Measurements from ENCODE around the gene PRRX2. TPM values are rescaled to one million over a fixed set of nuclear protein-coding genes. Genes with fewer than 3 reads are reported as not detected.
"Not testable (repeated sequence)": the region's sequence is repeated elsewhere in the genome, so short reads cannot be mapped to it uniquely, and the experiment has no call there.

The PRRX2 gene
- polyA plus RNA-seq, 1 experiment = 8.3 TPM

DNA sequence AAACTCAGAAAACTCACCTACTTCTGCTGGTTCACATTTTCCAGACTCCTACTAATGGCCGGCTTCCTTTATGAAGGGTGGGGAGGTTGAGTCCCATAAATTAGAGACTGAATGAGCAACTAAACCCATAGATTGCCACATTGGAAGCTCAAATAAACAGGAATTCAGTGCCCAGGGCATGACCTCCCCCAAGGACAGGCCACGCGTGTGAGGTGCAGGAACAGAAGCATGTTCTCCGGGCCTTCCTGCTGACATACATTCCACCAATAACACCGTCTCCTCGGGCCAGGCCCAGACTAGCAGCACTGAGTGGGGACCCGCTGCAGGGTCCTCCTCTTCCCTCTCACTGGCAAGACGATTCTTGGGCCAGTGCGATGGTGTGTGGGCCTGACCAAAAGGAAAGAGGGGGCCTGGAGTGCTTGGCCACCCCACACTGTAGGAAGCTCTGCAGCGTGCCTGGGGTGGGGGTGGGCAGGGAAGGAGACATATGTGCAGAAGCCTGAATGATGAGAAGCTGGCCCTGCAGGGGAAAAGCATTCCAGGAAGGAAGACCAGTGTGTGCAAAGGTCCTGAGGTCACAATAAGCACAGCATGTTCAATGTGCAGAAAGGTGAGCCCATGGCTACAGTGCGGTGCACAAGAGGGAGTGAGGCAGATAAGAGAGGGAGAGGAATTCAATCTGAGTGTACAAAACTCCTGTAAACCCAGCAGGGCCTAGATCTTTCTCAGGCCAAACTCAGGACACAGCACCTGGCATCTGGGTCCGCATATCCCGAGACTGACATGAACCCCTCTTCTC is 75.4 kb downstream of the PRRX2 start:
- Histone ChIP-seq H3K4me3 (ENCODE audit: low read depth, low read length) (no peak overlapping the region), H3K27ac (ENCODE audit: low read depth, low read length) (no peak overlapping the region), H3K27me3 (ENCODE audit: control insufficient read depth, insufficient read depth, low read length) (no peaks in the 10 kb centered on the region), H3K9me3 (ENCODE audit: control insufficient read depth, insufficient read depth, low read length) (no peaks in the 10 kb centered on the region)
- no peak for TF ChIP-seq CTCF (IDR thresholded peaks at IDR 0.05; ENCODE audit: low read depth, low read length)
- CTCF ChIA-PET = interaction anchor here (0.6 to 5.3 kb wide), 6 partner anchors 10 to 414 kb away, joined by 4 to 80 read pairs (median 11); partner anchors contain the start of gene PTGES
- POLR2A ChIA-PET = no interaction called here
- no peak for DNase-seq (ENCODE audit: low read depth, low spot score)

GRCh38 chr9:129745200-129745599 is 79.8 kb downstream of the PRRX2 start:
- Histone ChIP-seq H3K4me3 (ENCODE audit: low read depth, low read length) (no peak overlapping the region), H3K27ac (ENCODE audit: low read depth, low read length) (no peak overlapping the region), H3K9me3 (ENCODE audit: control insufficient read depth, insufficient read depth, low read length) (no peaks in the 10 kb centered on the region), H3K27me3 (ENCODE audit: control insufficient read depth, insufficient read depth, low read length) (no peaks in the 10 kb centered on the region)
- DNase-seq (ENCODE audit: low read depth, low spot score) = no peak
- ChIA-PET POLR2A (no interaction called here), CTCF (interaction anchor here (2.5 kb wide), 1 partner anchor 7 kb away, joined by 19 read pairs; no protein-coding TSS in a partner anchor)
- TF ChIP-seq CTCF (IDR thresholded peaks at IDR 0.05; ENCODE audit: low read depth, low read length) = no peak

DNA sequence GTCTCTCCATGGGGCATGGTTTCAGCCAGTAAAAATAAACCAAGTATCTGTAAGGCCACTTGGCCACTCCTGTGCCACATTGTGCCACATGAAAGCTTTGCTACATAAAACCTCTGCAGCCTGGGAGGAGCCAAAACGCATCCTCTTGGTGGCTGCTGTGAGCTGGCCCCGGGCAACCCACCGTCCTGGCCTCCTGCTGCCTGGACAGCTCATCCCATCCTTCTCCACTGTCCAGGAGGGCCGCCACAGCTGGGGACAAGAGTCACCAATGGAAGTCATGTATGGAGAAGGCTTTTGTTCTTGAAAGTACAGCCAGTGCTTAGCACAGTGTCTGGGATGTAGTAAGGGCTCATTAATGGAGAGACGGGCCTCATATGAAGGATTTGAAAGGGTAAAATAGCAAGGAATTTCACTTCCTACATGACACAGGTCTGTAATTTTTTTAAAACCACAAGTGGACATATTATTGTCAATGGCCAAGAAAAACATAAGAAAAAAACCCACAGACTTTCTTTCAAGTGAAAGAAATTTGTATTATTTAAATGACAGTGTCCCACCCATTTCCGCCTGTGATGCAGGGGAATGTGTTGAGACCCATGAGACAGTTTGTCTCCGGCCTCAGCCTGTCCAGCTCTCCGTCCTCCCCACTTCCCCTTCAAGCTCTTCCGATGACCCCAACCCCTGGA is 80.8 kb downstream of the PRRX2 start:
- no peak overlapping the region for H3K27ac ChIP-seq (ENCODE audit: low read depth, low read length)
- no peak for TF ChIP-seq CTCF (IDR thresholded peaks at IDR 0.05; ENCODE audit: low read depth, low read length)
- H3K4me3 ChIP-seq (ENCODE audit: low read depth, low read length) = no peak overlapping the region
- H3K27me3 ChIP-seq (ENCODE audit: control insufficient read depth, insufficient read depth, low read length) = no peaks in the 10 kb centered on the region
- ChIA-PET CTCF (interaction anchor here (0.5 to 2.5 kb wide), 2 partner anchors 8 to 14 kb away, joined by 4 to 19 read pairs; no protein-coding TSS in a partner anchor), POLR2A (interaction anchor here (0.6 kb wide), 1 partner anchor 49 kb away, joined by 3 read pairs; no protein-coding TSS in a partner anchor)
- no peaks in the 10 kb centered on the region for H3K9me3 ChIP-seq (ENCODE audit: control insufficient read depth, insufficient read depth, low read length)
- no peak for DNase-seq (ENCODE audit: low read depth, low spot score)

- no peak overlapping the region for H3K27ac ChIP-seq (ENCODE audit: low read depth, low read length)
- no peaks in the 10 kb centered on the region for H3K27me3 ChIP-seq (ENCODE audit: control insufficient read depth, insufficient read depth, low read length)
- ChIA-PET CTCF (interaction anchor here (1.4 to 5.2 kb wide), 2 partner anchors 9 to 23 kb away, joined by 3 to 48 read pairs; no protein-coding TSS in a partner anchor), POLR2A (no interaction called here)
- no peak for TF ChIP-seq CTCF (IDR thresholded peaks at IDR 0.05; ENCODE audit: low read depth, low read length)
- DNase-seq (ENCODE audit: low read depth, low spot score) = no peak
- H3K9me3 ChIP-seq (ENCODE audit: control insufficient read depth, insufficient read depth, low read length) = no peaks in the 10 kb centered on the region
- H3K4me3 ChIP-seq (ENCODE audit: low read depth, low read length) = no peak overlapping the region
Observed at GRCh38 chr9:129748249-129748648, 82.8 kb downstream of the PRRX2 start.

GRCh38 chr9:129749052-129749451 is 83.6 kb downstream of the PRRX2 start:
- DNase-seq (ENCODE audit: low read depth, low spot score); POLR2A ChIA-PET: not testable (repeated sequence)
- CTCF ChIA-PET = interaction anchor here (1.1 to 5.2 kb wide), 4 partner anchors 10 to 34 kb away, joined by 3 to 48 read pairs (median 7); no protein-coding TSS in a partner anchor

More at GRCh38 chr9:129749052-129749451, 83.6 kb downstream of the PRRX2 start:
- H3K4me3 ChIP-seq (ENCODE audit: low read depth, low read length); H3K27me3 ChIP-seq (ENCODE audit: control insufficient read depth, insufficient read depth, low read length); H3K9me3 ChIP-seq (ENCODE audit: control insufficient read depth, insufficient read depth, low read length); H3K27ac ChIP-seq (ENCODE audit: low read depth, low read length): not testable (repeated sequence)
